IMR-90 (cell line): Measurements from ENCODE around the gene MPP7.

Experiments used
- BHLHE40 ChIP-seq: fragments of 150-350 bp; IDR thresholded peaks from 2 replicates; pipeline ENCODE4 v1.6.1; 2016; ENCODE audit warnings: mild to moderate bottlenecking, low read depth, low read length
- CEBPB ChIP-seq: IDR thresholded peaks from 2 replicates; pipeline ENCODE4 v1.6.1; 2012; ENCODE audit warnings: low read depth, low read length, improper control_type of control experiment
- CHD1 ChIP-seq: IDR thresholded peaks from 2 replicates; pipeline ENCODE4 v1.6.1; 2012; ENCODE audit warnings: low read depth, low read length, improper control_type of control experiment
- CTCF ChIP-seq: conservative IDR thresholded peaks from 2 replicates; pipeline ENCODE4 v1.5.1; 2012; ENCODE audit warnings: mild to moderate bottlenecking, low read depth, low read length, improper control_type of control experiment
- MAFK ChIP-seq: IDR thresholded peaks from 2 replicates; pipeline ENCODE4 v1.6.1; 2012; ENCODE audit warnings: low read depth, low read length, improper control_type of control experiment
- MXI1 ChIP-seq: IDR thresholded peaks from 2 replicates; pipeline ENCODE4 v1.6.1; 2012; ENCODE audit warnings: low read depth, mild to moderate bottlenecking, low read length, moderate library complexity, borderline replicate concordance
- NFE2L2 ChIP-seq: fragments of 150-350 bp; IDR thresholded peaks from 2 replicates; pipeline ENCODE4 v1.6.1; 2016; ENCODE audit warnings: low read depth, mild to moderate bottlenecking, low read length
- POLR2A ChIP-seq: IDR thresholded peaks from 2 replicates; pipeline ENCODE4 v1.6.1; 2012; ENCODE audit warnings: mild to moderate bottlenecking, low read depth, low read length
- RAD21 ChIP-seq: IDR thresholded peaks from 2 replicates; pipeline ENCODE4 v1.6.1; 2012; ENCODE audit warnings: low read length, improper control_type of control experiment
- RCOR1 ChIP-seq: IDR thresholded peaks from 2 replicates; pipeline ENCODE4 v1.6.1; 2012; ENCODE audit warnings: mild to moderate bottlenecking, low read length, improper control_type of control experiment; ENCODE audit not compliant: insufficient replicate concordance
- RFX5 ChIP-seq: IDR thresholded peaks from 2 replicates; pipeline ENCODE4 v1.8.0; 2012; ENCODE audit warnings: low read depth, mild to moderate bottlenecking, low read length, moderate library complexity
- SMC3 ChIP-seq: fragments of 150-350 bp; IDR thresholded peaks from 2 replicates; pipeline ENCODE4 v1.6.1; 2016; ENCODE audit warnings: low read depth, mild to moderate bottlenecking, antibody characterized with exemption, low read length, moderate library complexity
- USF2 ChIP-seq: fragments of 150-350 bp; IDR thresholded peaks from 2 replicates; pipeline ENCODE4 v1.6.1; 2017; ENCODE audit warnings: mild to moderate bottlenecking, antibody characterized with exemption, low read length, low read depth

- TF ChIP-seq CTCF: no peak
- TF ChIP-seq CEBPB: no peak
- TF ChIP-seq RFX5: no peak
- TF ChIP-seq SMC3: no peak
- TF ChIP-seq CHD1: no peak
- no peak for TF ChIP-seq RAD21
- no peak for TF ChIP-seq MXI1
- TF ChIP-seq POLR2A: no peak
- no peak for TF ChIP-seq BHLHE40
- TF ChIP-seq NFE2L2: no peak
- no peak for TF ChIP-seq MAFK
- no peak for TF ChIP-seq RCOR1
- no peak for TF ChIP-seq USF2
Measured at GRCh38 chr10:28295336-28295735, 7.5 kb downstream of the MPP7 start.
